Measurements from ENCODE around the gene MASP2.

Gene MASP2

DNA sequence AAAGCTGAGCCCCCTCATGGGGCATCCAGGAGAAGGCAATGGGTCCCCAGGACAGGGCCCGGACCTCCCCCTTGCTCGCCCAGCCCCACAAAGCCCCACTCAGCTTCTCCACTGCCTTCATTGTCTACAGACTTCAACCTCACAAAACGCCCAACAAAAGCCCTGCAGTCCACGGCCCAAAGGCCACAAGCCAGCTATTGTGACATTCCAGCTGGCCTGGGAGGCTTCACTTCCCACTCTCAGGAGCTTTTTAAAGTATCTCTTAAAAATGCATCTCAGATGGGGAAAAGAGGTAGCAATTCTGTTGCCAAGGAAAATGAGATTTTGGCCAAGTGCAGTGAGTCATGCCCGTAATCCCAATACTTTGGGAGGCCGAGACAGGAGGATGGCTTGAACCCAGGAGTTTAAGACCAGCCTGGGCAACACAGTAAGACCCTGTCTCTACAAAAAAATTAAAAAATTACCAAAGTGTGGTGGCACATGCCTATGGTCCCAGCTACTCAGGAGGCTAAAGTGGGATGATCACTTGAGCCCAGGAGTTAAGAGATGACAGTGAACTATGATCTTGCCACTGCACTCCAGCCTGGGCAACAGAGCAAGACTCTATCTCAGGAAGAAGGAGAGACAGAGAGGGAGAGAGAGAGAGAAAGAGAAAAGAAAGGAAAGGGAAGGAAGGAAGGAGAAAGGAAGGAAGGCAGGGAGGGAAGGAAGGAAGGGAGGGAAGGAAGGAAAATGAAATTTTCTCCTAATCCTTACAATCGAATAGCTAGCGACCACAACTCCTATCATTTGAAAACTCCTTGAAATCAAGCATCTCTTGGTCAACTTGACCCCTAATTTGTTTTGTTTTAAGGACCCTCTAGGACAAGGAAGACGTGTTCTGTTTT, 66.0 kb downstream of the MASP2 start:
- H3K36me3 ChIP-seq (ENCODE audit: control insufficient read depth, low read length): no peaks in the 10 kb centered on the region
- TF ChIP-seq CTCF (IDR thresholded peaks at IDR 0.05; ENCODE audit: low read depth, low read length, poor library complexity, severe bottlenecking): no peak
- TF ChIP-seq EZH2phosphoT487 (IDR thresholded peaks at IDR 0.05; ENCODE audit: borderline replicate concordance, low read length): no peak

GRCh38 chr1:10980094-10980577, 66.9 kb downstream of the MASP2 start:
- Histone ChIP-seq H3K4me2 (ENCODE audit: low read length) (0 out of 2 replicates have a peak overlapping the region, but pooled peaks have one; percentile 11), H3K9me2 (replicated peaks; ENCODE audit: control insufficient read depth, low read length) (no peaks in the 10 kb centered on the region), H3F3A (ENCODE audit: control insufficient read depth, insufficient read depth) (no peaks in the 10 kb centered on the region), H3K4me3 (ENCODE audit: low read length) (no peak overlapping the region), H3K79me2 (ENCODE audit: control insufficient read depth, low read length) (no peaks in the 10 kb centered on the region), H3K27me3 (ENCODE audit: control insufficient read depth, low read length) (peaks cover 36% of the 10 kb centered on the region), H4K20me1 (ENCODE audit: control insufficient read depth, insufficient read depth, low read depth, low read length) (no peaks in the 10 kb centered on the region), H3K9me3 (ENCODE audit: control insufficient read depth, insufficient read depth, low read length) (no peaks in the 10 kb centered on the region), H3K4me1 (ENCODE audit: control insufficient read depth, low read length) (peaks cover 7% of the 10 kb centered on the region), H3K36me3 (ENCODE audit: control insufficient read depth, low read length) (no peaks in the 10 kb centered on the region), H3K27ac (ENCODE audit: low read depth, low read length) (no peak overlapping the region)
- TF ChIP-seq CTCF (IDR thresholded peaks at IDR 0.05; ENCODE audit: low read depth, low read length, poor library complexity, severe bottlenecking): no peak
- no peak for TF ChIP-seq EZH2phosphoT487 (IDR thresholded peaks at IDR 0.05; ENCODE audit: borderline replicate concordance, low read length)

More for the DNA sequence above, 66.0 kb downstream of the MASP2 start:
- H3K79me2 ChIP-seq (ENCODE audit: control insufficient read depth, low read length): no peaks in the 10 kb centered on the region
- H3F3A ChIP-seq (ENCODE audit: control insufficient read depth, insufficient read depth): no peaks in the 10 kb centered on the region
- no peaks in the 10 kb centered on the region for H3K9me3 ChIP-seq (ENCODE audit: control insufficient read depth, insufficient read depth, low read length)
- H3K27ac ChIP-seq (ENCODE audit: low read depth, low read length): no peak overlapping the region
- H3K27me3 ChIP-seq (ENCODE audit: control insufficient read depth, low read length): peaks cover 44% of the 10 kb centered on the region
- H3K9me2 ChIP-seq (replicated peaks; ENCODE audit: control insufficient read depth, low read length): no peaks in the 10 kb centered on the region
- no peak overlapping the region for H3K4me3 ChIP-seq (ENCODE audit: low read length)
- no peaks in the 10 kb centered on the region for H4K20me1 ChIP-seq (ENCODE audit: control insufficient read depth, insufficient read depth, low read depth, low read length)
- no peak overlapping the region for H3K4me2 ChIP-seq (ENCODE audit: low read length)
- peaks cover 13% of the 10 kb centered on the region for H3K4me1 ChIP-seq (ENCODE audit: control insufficient read depth, low read length)

- TF ChIP-seq CTCF (IDR thresholded peaks at IDR 0.05; ENCODE audit: low read depth, low read length, poor library complexity, severe bottlenecking) (no peak), EZH2phosphoT487 (IDR thresholded peaks at IDR 0.05; ENCODE audit: borderline replicate concordance, low read length) (no peak)
- H3K4me3 ChIP-seq (ENCODE audit: low read length): no peak overlapping the region
- H4K20me1 ChIP-seq (ENCODE audit: control insufficient read depth, insufficient read depth, low read depth, low read length): no peaks in the 10 kb centered on the region
- H3K79me2 ChIP-seq (ENCODE audit: control insufficient read depth, low read length): no peaks in the 10 kb centered on the region
- peaks cover 33% of the 10 kb centered on the region for H3K27me3 ChIP-seq (ENCODE audit: control insufficient read depth, low read length)
- H3K36me3 ChIP-seq (ENCODE audit: control insufficient read depth, low read length): no peaks in the 10 kb centered on the region
- no peaks in the 10 kb centered on the region for H3K9me2 ChIP-seq (replicated peaks; ENCODE audit: control insufficient read depth, low read length)
- no peak overlapping the region for H3K27ac ChIP-seq (ENCODE audit: low read depth, low read length)
- H3F3A ChIP-seq (ENCODE audit: control insufficient read depth, insufficient read depth): no peaks in the 10 kb centered on the region
- no peak overlapping the region for H3K4me2 ChIP-seq (ENCODE audit: low read length)
- H3K9me3 ChIP-seq (ENCODE audit: control insufficient read depth, insufficient read depth, low read length): no peaks in the 10 kb centered on the region
- H3K4me1 ChIP-seq (ENCODE audit: control insufficient read depth, low read length): peaks cover 7% of the 10 kb centered on the region
These were observed 67.5 kb downstream of the MASP2 start for GRCh38 chr1:10979483-10979920.
